Gastrocnemius medialis (tissue), 4 donors: ENCODE results near the gene CYBA. TPM values are rescaled to one million over a fixed set of nuclear protein-coding genes. Genes with fewer than 3 reads are reported as not detected.

Source experiments
- ATAC-seq, 2 donors: fragments of 150-250 bp; one replicate each; pipeline ENCODE4 v1.9.1; 2016
- DNase-seq, 2 donors: peaks; one replicate each; pipeline ENCODE4 v3.0.0-alpha.2; 2019
- H3K27ac ChIP-seq, 4 donors: fragments of 200-600 bp; sonication (generic); 1 replicate in 1 of 4; 2 replicates in 3 of 4; pipeline ENCODE4 v1.5.1; 2016 to 2018; ENCODE audit warnings: mild to moderate bottlenecking in 2 of 4, moderate library complexity in 1 of 4
- H3K27me3 ChIP-seq, 3 donors: fragments of 200-600 bp; sonication (generic) in 2 of 3; 1 replicate in 1 of 3; 2 replicates in 2 of 3; pipeline versions ENCODE4 v1.5.1 to v1.6.0; 2016 to 2019; ENCODE audit warnings: mild to moderate bottlenecking in 1 of 3, moderate library complexity in 1 of 3
- H3K36me3 ChIP-seq, 2 donors: fragments of 200-600 bp; sonication (generic) in 1 of 2; one replicate each; pipeline ENCODE4 v1.5.1; 2017 to 2018
- H3K4me1 ChIP-seq, 2 donors: fragments of 200-600 bp; sonication (generic) in 1 of 2; one replicate each; pipeline ENCODE4 v1.5.1; 2016 to 2017; ENCODE audit warnings: mild to moderate bottlenecking in 2 of 2
- H3K4me3 ChIP-seq, 4 donors: fragments of 200-600 bp; sonication (generic) in 3 of 4; 1 replicate in 1 of 4; 2 replicates in 3 of 4; pipeline ENCODE4 v1.5.1; 2016 to 2019; ENCODE audit warnings: mild to moderate bottlenecking in 2 of 4
- H3K9me3 ChIP-seq, 3 donors: fragments of 200-600 bp; sonication (generic) in 2 of 3; 1 replicate in 1 of 3; 2 replicates in 2 of 3; pipeline ENCODE4 v1.5.1; 2016 to 2019
- POLR2A ChIP-seq, 2 donors: fragments of 450-650 bp; IDR thresholded peaks; one replicate each; pipeline ENCODE4 v1.6.1; 2017; ENCODE audit warnings: antibody characterized with exemption in 2 of 2, mild to moderate bottlenecking in 2 of 2, moderate library complexity in 2 of 2
- in situ Hi-C, 4 donors: fragments of 200-750 bp; cut with MboI; loops; one replicate each; pipeline versions ENCODE4 v1.15.0 to v1.8.0; 2017; ENCODE audit warnings: low sequenced_read_pairs in 4 of 4
- intact Hi-C: fragments of 100-400 bp; cut with DNase I; formaldehyde crosslinking; loops from one replicate; pipeline ENCODE4 v1.15.1; 2023; ENCODE audit warnings: low total_unique reads
- total RNA-seq, 4 donors: library from RNA; depleted of rRNA; stranded (reverse); fragments of >200 nt; gene quantifications; one replicate each; pipeline versions ENCODE4 v1.1.0 to v1.2.3, GENCODE V29; 2016
- TF ChIP-seq, protein P1 (sequence below), 5 experiments: fragments of 450-650 bp in 3 of 5; fragments of 200-600 bp in 2 of 5; sonication (generic) in 2 of 5; IDR thresholded peaks in 4 of 5; conservative IDR thresholded peaks in 1 of 5; 1 replicate in 4 of 5; 2 replicates in 1 of 5; pipeline ENCODE4 v1.5.1; 2016 to 2019; ENCODE audit warnings: antibody characterized with exemption in 5 of 5, mild to moderate bottlenecking in 3 of 5, moderate library complexity in 3 of 5

Gene CYBA
- total RNA-seq, 4 donors from 2014 or later = 5.1 to 33.2 (median 28.7) TPM

GRCh38 chr16:88627531-88628411 lies 23.1 kb downstream of the CYBA start:
- Histone ChIP-seq H3K27me3 (no peaks in the 10 kb centered on the region), H3K4me3 (no peak overlapping the region), H3K9me3 (no peaks in the 10 kb centered on the region), H3K4me1 (no peaks in the 10 kb centered on the region), H3K27ac (no peak overlapping the region), H3K36me3 (peaks cover 0 to 73% of the 10 kb centered on the region in 2 donors)
- in situ Hi-C loops = no loop called here
- no peak for TF ChIP-seq POLR2A (IDR thresholded peaks at IDR 0.05)
- TF ChIP-seq, protein P1, sequence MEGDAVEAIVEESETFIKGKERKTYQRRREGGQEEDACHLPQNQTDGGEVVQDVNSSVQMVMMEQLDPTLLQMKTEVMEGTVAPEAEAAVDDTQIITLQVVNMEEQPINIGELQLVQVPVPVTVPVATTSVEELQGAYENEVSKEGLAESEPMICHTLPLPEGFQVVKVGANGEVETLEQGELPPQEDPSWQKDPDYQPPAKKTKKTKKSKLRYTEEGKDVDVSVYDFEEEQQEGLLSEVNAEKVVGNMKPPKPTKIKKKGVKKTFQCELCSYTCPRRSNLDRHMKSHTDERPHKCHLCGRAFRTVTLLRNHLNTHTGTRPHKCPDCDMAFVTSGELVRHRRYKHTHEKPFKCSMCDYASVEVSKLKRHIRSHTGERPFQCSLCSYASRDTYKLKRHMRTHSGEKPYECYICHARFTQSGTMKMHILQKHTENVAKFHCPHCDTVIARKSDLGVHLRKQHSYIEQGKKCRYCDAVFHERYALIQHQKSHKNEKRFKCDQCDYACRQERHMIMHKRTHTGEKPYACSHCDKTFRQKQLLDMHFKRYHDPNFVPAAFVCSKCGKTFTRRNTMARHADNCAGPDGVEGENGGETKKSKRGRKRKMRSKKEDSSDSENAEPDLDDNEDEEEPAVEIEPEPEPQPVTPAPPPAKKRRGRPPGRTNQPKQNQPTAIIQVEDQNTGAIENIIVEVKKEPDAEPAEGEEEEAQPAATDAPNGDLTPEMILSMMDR (IDR thresholded peaks at IDR 0.05 in 4 of 5, conservative IDR thresholded peaks at IDR 0.05 in 1 of 5) = no peak
- intact Hi-C loops = no loop called here
- DNase-seq (no peak), ATAC-seq (no peak)

DNA sequence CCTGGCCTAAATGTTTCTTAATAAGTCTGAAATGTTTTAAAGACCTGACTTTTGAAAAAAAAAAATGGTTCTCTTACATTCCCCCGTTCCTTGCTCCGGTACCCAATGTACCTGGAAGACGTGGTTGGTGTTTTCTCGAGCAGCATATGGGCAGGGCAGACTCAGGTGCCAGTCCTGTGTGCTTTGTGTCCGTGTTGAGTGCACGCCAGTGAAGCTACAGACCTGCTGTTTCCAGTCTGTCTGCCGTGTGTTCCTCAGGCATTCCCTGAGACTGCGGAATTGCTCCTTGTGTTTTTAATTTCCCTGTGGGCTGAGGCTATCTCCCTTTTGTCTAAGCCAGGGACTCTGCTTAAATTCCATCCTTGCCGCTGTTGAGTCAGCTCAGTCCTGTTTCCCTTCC lies 24.2 kb downstream of the CYBA start:
- Histone ChIP-seq H3K27ac (no peak overlapping the region), H3K4me3 (no peak overlapping the region), H3K9me3 (no peaks in the 10 kb centered on the region), H3K27me3 (no peaks in the 10 kb centered on the region), H3K36me3 (peaks cover 0 to 71% of the 10 kb centered on the region in 2 donors), H3K4me1 (no peaks in the 10 kb centered on the region)
- in situ Hi-C loops (no loop called here), intact Hi-C loops (no loop called here)
- TF ChIP-seq POLR2A (IDR thresholded peaks at IDR 0.05) = no peak
- TF ChIP-seq, protein P1 (IDR thresholded peaks at IDR 0.05 in 4 of 5, conservative IDR thresholded peaks at IDR 0.05 in 1 of 5) = no peak
- DNase-seq (no peak), ATAC-seq (no peak)

GRCh38 chr16:88624977-88625576 lies 25.8 kb downstream of the CYBA start:
- H3K9me3 ChIP-seq = no peaks in the 10 kb centered on the region
- intact Hi-C loops = no loop called here
- H3K27me3 ChIP-seq = no peaks in the 10 kb centered on the region
- H3K36me3 ChIP-seq = peaks cover 0 to 57% of the 10 kb centered on the region in 2 donors
- H3K27ac ChIP-seq = no peak overlapping the region
- ATAC-seq = no peak
- no peaks in the 10 kb centered on the region for H3K4me1 ChIP-seq
- no peak overlapping the region for H3K4me3 ChIP-seq
- in situ Hi-C loops = no loop called here
- no peak for DNase-seq
- TF ChIP-seq, protein P1 (IDR thresholded peaks at IDR 0.05 in 4 of 5, conservative IDR thresholded peaks at IDR 0.05 in 1 of 5) = no peak
- no peak for TF ChIP-seq POLR2A (IDR thresholded peaks at IDR 0.05)

DNA sequence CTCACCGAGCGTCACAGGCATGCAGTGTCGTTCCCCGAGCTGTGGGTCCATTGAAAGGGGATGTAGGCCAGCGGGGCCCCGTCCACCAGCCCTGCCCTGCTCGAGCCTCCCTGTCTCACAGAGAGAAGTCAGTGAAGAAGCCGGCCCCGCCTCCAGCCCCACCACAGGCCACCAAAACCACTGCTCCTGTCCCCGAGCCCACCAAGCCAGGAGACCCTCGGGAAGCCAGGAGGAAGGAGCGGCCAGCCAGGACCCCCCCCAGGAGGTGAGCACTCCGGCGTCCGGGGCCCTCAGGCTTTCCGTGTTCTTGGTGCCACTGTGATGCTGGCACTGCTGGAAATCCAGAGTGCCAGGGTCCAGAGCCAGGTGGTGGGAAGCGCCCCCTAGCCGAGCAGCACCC lies 26.4 kb downstream of the CYBA start:
- H3K9me3 ChIP-seq = no peaks in the 10 kb centered on the region
- ATAC-seq (no peak), DNase-seq (no peak)
- TF ChIP-seq POLR2A (IDR thresholded peaks at IDR 0.05) = no peak
- H3K4me1 ChIP-seq = no peaks in the 10 kb centered on the region
- H3K27ac ChIP-seq = no peak overlapping the region
- in situ Hi-C loops (no loop called here), intact Hi-C loops (no loop called here)
- H3K27me3 ChIP-seq = no peaks in the 10 kb centered on the region
- H3K4me3 ChIP-seq = no peak overlapping the region
- peaks cover 0 to 55% of the 10 kb centered on the region in 2 donors for H3K36me3 ChIP-seq

- no peaks in the 10 kb centered on the region for H3K9me3 ChIP-seq
- intact Hi-C loops = no loop called here
Measured at GRCh38 chr16:88623858-88624257, 27.0 kb downstream of the CYBA start.

More at GRCh38 chr16:88623858-88624257, 27.0 kb downstream of the CYBA start:
- ATAC-seq (no peak), DNase-seq (no peak)
- Histone ChIP-seq H3K4me1 (no peaks in the 10 kb centered on the region), H3K4me3 (no peak overlapping the region), H3K27ac (no peak overlapping the region), H3K27me3 (no peaks in the 10 kb centered on the region), H3K36me3 (peaks cover 0 to 53% of the 10 kb centered on the region in 2 donors)
- in situ Hi-C loops = no loop called here
- TF ChIP-seq, protein P1 (IDR thresholded peaks at IDR 0.05 in 4 of 5, conservative IDR thresholded peaks at IDR 0.05 in 1 of 5) = no peak
